Upper lobe of left lung (tissue), 4 donors: Measurements from ENCODE around the gene GKN2.
"Not testable (repeated sequence)": the region's sequence is repeated elsewhere in the genome, so short reads cannot be mapped to it uniquely, and the experiment has no call there.

Source experiments
- EP300 ChIP-seq, 4 donors: sonication (generic); formaldehyde crosslinking; IDR thresholded peaks; one replicate each; pipeline ENCODE4 v1.5.1; 2017; ENCODE audit warnings: antibody characterized with exemption in 4 of 4, control low read depth in 2 of 4
- POLR2A ChIP-seq, 4 donors: fragments of 450-650 bp; IDR thresholded peaks; one replicate each; pipeline ENCODE4 v1.5.1; 2016 to 2017; ENCODE audit warnings: antibody characterized with exemption in 4 of 4, mild to moderate bottlenecking in 2 of 4
- POLR2AphosphoS5 ChIP-seq, 2 donors: sonication (generic); formaldehyde crosslinking; IDR thresholded peaks; one replicate each; pipeline ENCODE4 v1.5.1; 2017; ENCODE audit warnings: antibody characterized with exemption in 2 of 2
- TF ChIP-seq, protein P1 (sequence below), 6 experiments: fragments of 450-650 bp in 4 of 6; fragments of 200-600 bp in 2 of 6; sonication (generic) in 2 of 6; IDR thresholded peaks; one replicate each; pipeline ENCODE4 v1.5.1; 2016 to 2019; ENCODE audit warnings: antibody characterized with exemption in 6 of 6

DNA sequence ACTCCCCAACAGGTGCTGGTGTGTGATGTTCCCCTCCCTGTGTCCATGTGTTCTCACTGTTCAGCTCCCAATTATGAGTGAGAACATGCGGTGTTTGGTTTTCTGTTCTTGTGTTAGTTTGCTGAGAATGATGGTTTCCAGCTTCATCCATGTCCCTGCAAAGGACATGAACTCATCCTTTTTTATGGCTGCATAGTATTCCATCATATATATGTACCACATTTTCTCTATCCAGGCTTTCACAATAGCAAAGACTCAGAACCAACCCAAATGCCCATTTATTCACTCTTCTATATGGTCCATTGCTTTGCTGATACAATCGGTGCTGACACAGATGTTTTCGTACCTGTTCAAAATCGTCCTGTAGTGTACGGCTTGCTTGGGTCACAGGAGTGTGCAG is 2.7 kb upstream of the GKN2 start:
- not testable (repeated sequence) for TF ChIP-seq EP300, POLR2A, POLR2AphosphoS5 (IDR thresholded peaks at IDR 0.05)
- TF ChIP-seq, protein P1, sequence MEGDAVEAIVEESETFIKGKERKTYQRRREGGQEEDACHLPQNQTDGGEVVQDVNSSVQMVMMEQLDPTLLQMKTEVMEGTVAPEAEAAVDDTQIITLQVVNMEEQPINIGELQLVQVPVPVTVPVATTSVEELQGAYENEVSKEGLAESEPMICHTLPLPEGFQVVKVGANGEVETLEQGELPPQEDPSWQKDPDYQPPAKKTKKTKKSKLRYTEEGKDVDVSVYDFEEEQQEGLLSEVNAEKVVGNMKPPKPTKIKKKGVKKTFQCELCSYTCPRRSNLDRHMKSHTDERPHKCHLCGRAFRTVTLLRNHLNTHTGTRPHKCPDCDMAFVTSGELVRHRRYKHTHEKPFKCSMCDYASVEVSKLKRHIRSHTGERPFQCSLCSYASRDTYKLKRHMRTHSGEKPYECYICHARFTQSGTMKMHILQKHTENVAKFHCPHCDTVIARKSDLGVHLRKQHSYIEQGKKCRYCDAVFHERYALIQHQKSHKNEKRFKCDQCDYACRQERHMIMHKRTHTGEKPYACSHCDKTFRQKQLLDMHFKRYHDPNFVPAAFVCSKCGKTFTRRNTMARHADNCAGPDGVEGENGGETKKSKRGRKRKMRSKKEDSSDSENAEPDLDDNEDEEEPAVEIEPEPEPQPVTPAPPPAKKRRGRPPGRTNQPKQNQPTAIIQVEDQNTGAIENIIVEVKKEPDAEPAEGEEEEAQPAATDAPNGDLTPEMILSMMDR (IDR thresholded peaks at IDR 0.05): not testable (repeated sequence)
